ENCODE data around the gene ABCA2. TPM values are rescaled to one million over a fixed set of nuclear protein-coding genes. Genes with fewer than 3 reads are reported as not detected.
"Not testable (repeated sequence)": the region's sequence is repeated elsewhere in the genome, so short reads cannot be mapped to it uniquely, and the experiment has no call there.

ABCA2 gene
- total RNA-seq, 4 donors from 2014 or later = 15.4 to 31.5 (median 25.9) TPM

DNA sequence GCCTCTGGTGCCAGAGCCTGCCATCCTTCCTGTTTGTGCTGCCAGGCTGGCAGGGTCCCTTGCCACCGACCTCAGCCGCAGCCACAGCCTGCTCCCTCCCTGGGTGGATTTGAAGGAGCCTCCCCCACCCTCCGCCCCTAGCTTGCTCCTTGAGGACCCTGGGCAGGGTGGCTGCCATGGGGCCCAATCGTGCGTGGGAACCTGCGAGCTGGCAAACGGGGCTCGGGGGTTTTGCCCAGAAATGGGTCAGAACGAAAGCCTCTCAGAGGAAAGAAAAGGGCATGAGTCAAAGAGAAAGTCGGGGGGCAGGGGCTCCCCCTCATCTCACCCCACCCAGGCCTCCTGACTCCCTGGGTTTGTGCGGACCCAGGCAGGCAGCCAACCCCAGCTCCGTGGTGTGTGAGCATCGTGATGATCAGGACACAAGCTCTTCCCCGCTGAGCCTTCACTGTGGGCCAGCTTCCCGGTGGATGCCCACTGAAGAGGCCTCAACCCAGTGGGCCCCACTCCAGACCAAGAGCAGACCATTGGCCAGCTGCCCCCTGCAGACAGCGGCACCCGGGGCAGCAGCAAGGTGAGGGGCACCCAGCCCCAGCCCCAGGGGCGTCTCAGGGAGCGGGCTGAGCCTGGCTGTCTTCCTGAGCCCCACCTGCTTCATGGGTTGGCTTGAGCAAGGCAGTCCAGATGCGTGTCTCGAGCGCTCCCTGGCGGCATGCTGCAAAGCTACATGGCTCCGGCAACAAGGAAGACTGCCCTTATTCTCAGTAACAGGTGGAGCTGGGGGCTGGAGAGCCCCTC lies 6.9 kb upstream of the ABCA2 start:
- DNase-seq (ENCODE audit: low spot score) (peak; percentile 49), ATAC-seq (ENCODE audit: low FRiP score) (peak; percentile 78)
- TF ChIP-seq, protein P1, sequence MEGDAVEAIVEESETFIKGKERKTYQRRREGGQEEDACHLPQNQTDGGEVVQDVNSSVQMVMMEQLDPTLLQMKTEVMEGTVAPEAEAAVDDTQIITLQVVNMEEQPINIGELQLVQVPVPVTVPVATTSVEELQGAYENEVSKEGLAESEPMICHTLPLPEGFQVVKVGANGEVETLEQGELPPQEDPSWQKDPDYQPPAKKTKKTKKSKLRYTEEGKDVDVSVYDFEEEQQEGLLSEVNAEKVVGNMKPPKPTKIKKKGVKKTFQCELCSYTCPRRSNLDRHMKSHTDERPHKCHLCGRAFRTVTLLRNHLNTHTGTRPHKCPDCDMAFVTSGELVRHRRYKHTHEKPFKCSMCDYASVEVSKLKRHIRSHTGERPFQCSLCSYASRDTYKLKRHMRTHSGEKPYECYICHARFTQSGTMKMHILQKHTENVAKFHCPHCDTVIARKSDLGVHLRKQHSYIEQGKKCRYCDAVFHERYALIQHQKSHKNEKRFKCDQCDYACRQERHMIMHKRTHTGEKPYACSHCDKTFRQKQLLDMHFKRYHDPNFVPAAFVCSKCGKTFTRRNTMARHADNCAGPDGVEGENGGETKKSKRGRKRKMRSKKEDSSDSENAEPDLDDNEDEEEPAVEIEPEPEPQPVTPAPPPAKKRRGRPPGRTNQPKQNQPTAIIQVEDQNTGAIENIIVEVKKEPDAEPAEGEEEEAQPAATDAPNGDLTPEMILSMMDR (IDR thresholded peaks at IDR 0.05) = peak in 2 of 3 donors; percentile 80 to 82

DNA sequence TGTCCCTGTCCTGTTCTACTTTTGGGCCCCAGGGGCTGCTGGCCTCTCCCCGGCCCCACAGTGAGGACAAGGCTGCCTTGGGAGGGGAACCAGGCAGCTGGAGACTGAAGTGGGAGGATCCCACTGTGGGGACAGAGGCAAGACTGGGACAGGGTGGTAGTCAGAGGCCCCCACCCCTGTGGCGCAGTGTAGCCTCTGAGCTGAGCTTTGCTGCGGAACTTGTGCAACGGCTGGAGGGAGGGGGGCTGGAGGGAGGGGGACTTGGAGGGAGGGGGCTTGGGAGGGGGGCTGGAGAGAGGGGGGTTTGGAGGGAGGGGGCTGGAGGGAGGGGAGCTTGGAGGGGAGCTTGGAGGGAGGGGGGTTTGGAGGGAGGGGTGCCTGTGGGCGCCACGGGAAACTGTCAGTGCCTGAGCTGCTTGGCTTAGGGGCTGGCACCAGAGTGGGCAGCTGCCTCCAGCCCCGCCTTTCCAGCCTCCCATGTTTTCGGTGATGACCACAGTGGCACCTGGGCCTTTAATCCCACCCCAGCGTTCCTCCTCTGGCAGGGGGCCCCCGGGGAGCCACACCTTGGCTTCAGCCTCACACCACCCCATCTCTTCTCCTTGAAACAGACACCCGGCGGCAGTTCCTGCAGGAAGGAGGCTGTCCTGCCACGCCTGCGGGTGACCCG lies 6.1 kb upstream of the ABCA2 start:
- TF ChIP-seq, protein P1 (IDR thresholded peaks at IDR 0.05) = no peak
- no peak for DNase-seq (ENCODE audit: low spot score)
- ATAC-seq (ENCODE audit: low FRiP score) = no peak

DNA sequence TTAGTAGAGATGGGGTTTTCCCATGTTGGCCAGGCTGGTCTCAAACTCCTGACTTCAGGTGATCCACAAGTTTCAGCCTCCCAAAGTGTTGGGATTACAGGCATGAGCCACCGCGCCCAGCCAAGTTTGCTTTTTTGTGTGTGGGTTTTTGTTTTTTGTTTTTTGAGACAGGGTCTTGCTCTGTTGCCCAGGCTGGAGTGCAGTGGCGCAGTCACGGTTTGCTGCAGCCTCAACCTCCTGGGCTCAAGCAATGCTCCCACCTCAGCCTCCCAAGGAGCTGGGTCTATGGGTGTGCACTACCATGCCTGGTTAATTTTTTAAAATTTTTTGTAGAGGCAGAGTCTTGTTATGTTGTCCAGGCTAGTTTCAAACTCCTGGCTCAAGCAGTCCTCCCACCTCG lies 5.4 kb upstream of the ABCA2 start:
- DNase-seq (ENCODE audit: low spot score); ATAC-seq (ENCODE audit: low FRiP score): not testable (repeated sequence)

DNA sequence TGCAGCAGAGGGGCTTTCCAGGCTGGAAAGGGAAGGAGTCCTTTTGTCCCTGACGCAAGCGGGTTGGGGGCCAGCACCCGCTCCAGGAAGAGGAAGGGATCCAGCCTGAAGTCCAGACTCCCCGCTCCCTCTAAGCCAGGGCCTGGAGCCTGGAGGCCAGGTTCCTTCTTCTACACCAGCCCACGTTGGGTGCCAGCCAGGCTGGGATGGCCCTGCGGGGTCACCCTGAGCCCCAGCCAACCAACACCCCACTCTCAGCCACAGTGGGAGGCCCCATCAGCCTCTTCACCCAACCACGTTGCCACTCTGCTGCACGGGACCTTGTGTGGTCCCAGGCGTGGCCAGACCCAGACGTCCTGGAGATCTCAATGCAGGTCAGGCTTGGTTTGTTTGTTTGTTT lies 4.8 kb upstream of the ABCA2 start:
- TF ChIP-seq, protein P1 (IDR thresholded peaks at IDR 0.05) = no peak
- ATAC-seq (ENCODE audit: low FRiP score) (no peak), DNase-seq (ENCODE audit: low spot score) (no peak)

DNA sequence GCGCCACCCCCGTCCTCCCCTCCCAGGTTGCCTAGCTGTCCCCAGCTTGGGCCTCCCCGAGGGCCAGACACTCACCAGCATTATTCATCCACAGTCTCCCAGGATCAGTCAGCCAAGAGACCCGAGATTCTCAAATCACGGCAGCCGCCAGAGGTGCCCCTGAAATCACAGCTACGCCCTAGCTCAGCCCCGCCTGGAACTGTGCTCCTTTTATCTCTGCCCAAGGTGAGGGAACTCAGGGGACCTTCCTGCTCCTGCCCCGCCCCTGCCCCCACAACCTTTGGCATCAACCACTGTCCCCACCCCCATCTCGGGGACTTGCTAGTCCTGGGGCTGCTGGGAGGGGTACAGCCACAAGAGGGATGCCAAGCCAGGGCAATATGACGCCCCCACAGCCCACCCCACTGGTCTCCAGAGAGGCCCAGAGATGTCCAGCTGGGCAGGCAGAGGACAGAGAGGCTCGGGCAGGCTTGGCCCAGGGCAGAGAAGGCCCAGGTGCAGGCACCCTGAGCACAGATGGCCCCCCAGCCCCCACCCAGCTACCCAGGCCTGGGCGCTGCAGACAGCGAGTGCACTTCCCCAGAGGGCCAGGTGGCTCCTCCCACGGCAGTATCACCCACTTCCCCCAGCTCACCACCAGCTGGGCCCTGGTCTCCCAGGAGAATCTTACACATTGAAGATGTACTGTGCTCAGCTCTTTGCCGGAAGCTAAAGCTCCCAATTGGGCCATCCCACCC lies 4.0 kb upstream of the ABCA2 start, which contains the start of gene FUT7:
TSS of gene FUT7 (minus strand) at position 185 of the 737 bp plus-strand sequence. CDS start at position 88, 97 bp downstream.
- ATAC-seq (ENCODE audit: low FRiP score) = no peak
- DNase-seq (ENCODE audit: low spot score) = no peak
- TF ChIP-seq, protein P1 (IDR thresholded peaks at IDR 0.05) = no peak

DNA sequence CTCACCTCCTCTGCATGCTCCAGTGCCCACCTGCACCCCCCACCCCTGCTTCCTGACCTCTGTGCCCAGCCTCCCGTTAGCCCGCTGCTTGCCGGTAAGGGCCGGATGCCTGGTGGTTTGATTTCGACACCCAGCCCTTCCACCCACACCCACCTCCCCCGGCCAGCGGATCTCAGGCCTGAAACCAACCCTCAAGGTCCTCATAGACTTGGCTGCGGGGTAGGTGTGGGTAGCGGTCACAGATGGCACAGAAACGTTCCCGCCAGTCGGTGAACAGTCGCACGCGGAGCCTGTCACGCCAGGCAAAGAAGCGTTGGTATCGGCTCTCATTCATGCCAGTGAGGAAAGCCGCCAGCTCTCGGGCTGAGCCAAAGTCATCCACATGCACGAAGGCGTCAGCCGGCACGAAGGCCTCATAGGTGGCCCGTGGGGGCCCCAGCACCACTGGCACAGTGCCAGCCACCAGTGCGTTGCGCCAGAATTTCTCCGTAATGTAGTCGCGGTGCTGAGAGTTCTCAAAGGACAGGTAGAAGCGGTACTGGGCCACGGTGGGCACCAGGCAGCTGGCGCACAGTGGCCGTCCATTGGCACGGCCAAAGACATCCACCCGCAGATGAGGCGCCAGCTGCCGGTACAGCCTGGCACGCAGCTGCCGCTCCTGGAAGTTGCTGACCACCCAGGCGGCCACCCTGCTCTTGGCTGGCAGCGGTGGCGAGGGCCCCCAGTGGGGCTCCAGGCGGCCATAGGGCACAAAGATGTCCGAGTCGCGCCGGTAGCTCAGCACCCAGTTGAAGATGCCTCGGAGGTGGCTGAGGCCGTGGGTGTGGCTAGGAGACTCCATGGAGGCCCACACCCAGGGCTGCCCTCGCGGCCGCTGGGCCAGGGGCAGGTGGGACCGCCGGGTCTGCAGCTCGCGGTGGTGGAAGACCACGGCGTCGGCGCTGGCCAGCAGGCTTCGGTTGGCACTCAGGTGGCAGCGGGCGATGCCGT lies 2.8 kb upstream of the ABCA2 start:
- DNase-seq (ENCODE audit: low spot score) (no peak), ATAC-seq (ENCODE audit: low FRiP score) (no peak)

More for the DNA sequence above, 2.8 kb upstream of the ABCA2 start:
- TF ChIP-seq, protein P1 (IDR thresholded peaks at IDR 0.05) = no peak
